Thyroid gland (tissue), 4 donors: Measurements from ENCODE around the gene ACER2.

Experiments used
- POLR2A ChIP-seq, 2 donors: fragments of 450-650 bp; IDR thresholded peaks; one replicate each; pipeline ENCODE4 v1.6.1; 2017; ENCODE audit warnings: antibody characterized with exemption in 2 of 2, mild to moderate bottlenecking in 2 of 2, moderate library complexity in 1 of 2
- TF ChIP-seq, protein P1 (sequence below), 6 experiments: fragments of 200-600 bp in 3 of 6; fragments of 450-650 bp in 3 of 6; sonication (generic) in 3 of 6; IDR thresholded peaks; one replicate each; pipeline ENCODE4 v1.5.1; 2016 to 2019; ENCODE audit warnings: antibody characterized with exemption in 6 of 6, mild to moderate bottlenecking in 2 of 6, inconsistent platforms in 1 of 6, moderate library complexity in 1 of 6

DNA sequence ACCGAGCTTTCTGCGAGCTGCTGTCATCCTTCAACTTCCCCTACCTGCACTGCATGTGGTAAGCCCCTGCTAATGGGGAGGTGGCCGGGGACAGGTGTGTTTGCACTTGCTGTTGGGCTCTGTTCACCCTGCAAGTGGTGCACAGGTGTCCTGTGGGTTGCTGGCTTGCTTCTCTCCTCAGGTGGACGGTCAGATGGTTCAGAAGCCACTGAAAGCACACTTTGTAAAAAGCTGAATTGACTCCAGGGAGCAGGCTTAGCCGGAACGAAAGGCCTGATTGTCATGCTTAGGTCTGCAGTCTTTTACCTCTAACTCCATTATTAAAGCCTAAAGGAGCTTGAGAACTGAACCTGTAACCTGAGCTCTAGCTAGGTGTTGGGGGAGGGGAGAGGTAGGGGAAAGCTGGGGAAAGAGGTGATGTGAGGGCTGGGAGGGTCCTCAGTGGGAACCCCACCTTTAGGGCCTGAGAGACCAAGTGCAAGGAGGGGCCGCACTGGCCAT, 37.6 kb downstream of the ACER2 start:
- TF ChIP-seq, protein P1, sequence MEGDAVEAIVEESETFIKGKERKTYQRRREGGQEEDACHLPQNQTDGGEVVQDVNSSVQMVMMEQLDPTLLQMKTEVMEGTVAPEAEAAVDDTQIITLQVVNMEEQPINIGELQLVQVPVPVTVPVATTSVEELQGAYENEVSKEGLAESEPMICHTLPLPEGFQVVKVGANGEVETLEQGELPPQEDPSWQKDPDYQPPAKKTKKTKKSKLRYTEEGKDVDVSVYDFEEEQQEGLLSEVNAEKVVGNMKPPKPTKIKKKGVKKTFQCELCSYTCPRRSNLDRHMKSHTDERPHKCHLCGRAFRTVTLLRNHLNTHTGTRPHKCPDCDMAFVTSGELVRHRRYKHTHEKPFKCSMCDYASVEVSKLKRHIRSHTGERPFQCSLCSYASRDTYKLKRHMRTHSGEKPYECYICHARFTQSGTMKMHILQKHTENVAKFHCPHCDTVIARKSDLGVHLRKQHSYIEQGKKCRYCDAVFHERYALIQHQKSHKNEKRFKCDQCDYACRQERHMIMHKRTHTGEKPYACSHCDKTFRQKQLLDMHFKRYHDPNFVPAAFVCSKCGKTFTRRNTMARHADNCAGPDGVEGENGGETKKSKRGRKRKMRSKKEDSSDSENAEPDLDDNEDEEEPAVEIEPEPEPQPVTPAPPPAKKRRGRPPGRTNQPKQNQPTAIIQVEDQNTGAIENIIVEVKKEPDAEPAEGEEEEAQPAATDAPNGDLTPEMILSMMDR (IDR thresholded peaks at IDR 0.05), result no peak
- TF ChIP-seq POLR2A (IDR thresholded peaks at IDR 0.05), result no peak
